GM12878 (cell line): ENCODE results near the gene DESI1.

ENCODE experiments used
- KDM1A ChIP-seq: fragments of 200-600 bp; sonication (generic); IDR thresholded peaks from 2 replicates; pipeline ENCODE4 v1.6.1; 2016; ENCODE audit warnings: borderline replicate concordance
- NFIC ChIP-seq: IDR thresholded peaks from 2 replicates; pipeline ENCODE4 v1.6.1; 2012; ENCODE audit warnings: low read depth, mild to moderate bottlenecking, inconsistent platforms, low read length, moderate library complexity
- POLR2A ChIP-seq: IDR thresholded peaks from 2 replicates; pipeline ENCODE4 v1.6.1; 2011; ENCODE audit warnings: low read depth, mild to moderate bottlenecking, low read length
- POLR2AphosphoS5 ChIP-seq: IDR thresholded peaks from 2 replicates; pipeline ENCODE4 v1.6.1; 2011; ENCODE audit warnings: mild to moderate bottlenecking, low read length, inconsistent platforms
- WRNIP1 ChIP-seq: IDR thresholded peaks from 2 replicates; pipeline ENCODE4 v1.6.1; 2011; ENCODE audit warnings: low read depth, low read length, improper control_type of control experiment, borderline replicate concordance
- YBX1 ChIP-seq: fragments of 450-650 bp; IDR thresholded peaks from 2 replicates; pipeline ENCODE4 v1.6.1; 2016; ENCODE audit warnings: antibody characterized with exemption
- YY1 ChIP-seq: IDR thresholded peaks from 2 replicates; pipeline ENCODE4 v1.6.1; 2011; ENCODE audit warnings: low read depth, mild to moderate bottlenecking, low read length
- ZBTB40 ChIP-seq: fragments of 450-650 bp; IDR thresholded peaks from 2 replicates; pipeline ENCODE4 v1.6.1; 2016; ENCODE audit warnings: mild to moderate bottlenecking, moderate library complexity, borderline replicate concordance
- ZNF384 ChIP-seq: IDR thresholded peaks from 2 replicates; pipeline ENCODE4 v1.6.1; 2012; ENCODE audit warnings: low read depth, mild to moderate bottlenecking, low read length, improper control_type of control experiment, borderline replicate concordance
- TF ChIP-seq, protein P1 (sequence below), 3 experiments: IDR thresholded peaks in 2 of 3; conservative IDR thresholded peaks in 1 of 3; 2 replicates each; pipeline ENCODE4 v1.5.1; 2011; ENCODE audit warnings: low read depth in 3 of 3, low read length in 3 of 3, mild to moderate bottlenecking in 3 of 3, control low read depth in 2 of 3, moderate library complexity in 2 of 3, inconsistent platforms in 1 of 3, mixed read lengths in 1 of 3; ENCODE audit not compliant: control insufficient read depth in 2 of 3, insufficient read depth in 1 of 3; ENCODE audit errors: extremely low read depth in 1 of 3

- TF ChIP-seq, protein P1, sequence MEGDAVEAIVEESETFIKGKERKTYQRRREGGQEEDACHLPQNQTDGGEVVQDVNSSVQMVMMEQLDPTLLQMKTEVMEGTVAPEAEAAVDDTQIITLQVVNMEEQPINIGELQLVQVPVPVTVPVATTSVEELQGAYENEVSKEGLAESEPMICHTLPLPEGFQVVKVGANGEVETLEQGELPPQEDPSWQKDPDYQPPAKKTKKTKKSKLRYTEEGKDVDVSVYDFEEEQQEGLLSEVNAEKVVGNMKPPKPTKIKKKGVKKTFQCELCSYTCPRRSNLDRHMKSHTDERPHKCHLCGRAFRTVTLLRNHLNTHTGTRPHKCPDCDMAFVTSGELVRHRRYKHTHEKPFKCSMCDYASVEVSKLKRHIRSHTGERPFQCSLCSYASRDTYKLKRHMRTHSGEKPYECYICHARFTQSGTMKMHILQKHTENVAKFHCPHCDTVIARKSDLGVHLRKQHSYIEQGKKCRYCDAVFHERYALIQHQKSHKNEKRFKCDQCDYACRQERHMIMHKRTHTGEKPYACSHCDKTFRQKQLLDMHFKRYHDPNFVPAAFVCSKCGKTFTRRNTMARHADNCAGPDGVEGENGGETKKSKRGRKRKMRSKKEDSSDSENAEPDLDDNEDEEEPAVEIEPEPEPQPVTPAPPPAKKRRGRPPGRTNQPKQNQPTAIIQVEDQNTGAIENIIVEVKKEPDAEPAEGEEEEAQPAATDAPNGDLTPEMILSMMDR (IDR thresholded peaks at IDR 0.05 in 2 of 3, conservative IDR thresholded peaks at IDR 0.05 in 1 of 3; ENCODE audit: control insufficient read depth in 2 of 3, extremely low read depth in 1 of 3, insufficient read depth in 1 of 3, low read depth in 3 of 3, low read length in 3 of 3) = no peak
- no peak for TF ChIP-seq YY1
- TF ChIP-seq ZBTB40 = no peak
- no peak for TF ChIP-seq POLR2AphosphoS5
- TF ChIP-seq KDM1A = no peak
- no peak for TF ChIP-seq WRNIP1
- no peak for TF ChIP-seq POLR2A
- TF ChIP-seq ZNF384 = no peak
- no peak for TF ChIP-seq NFIC
- TF ChIP-seq YBX1 = no peak
Measured at GRCh38 chr22:41560095-41560471, 60.8 kb downstream of the DESI1 start.
